RWPE1 (cell line): ENCODE data around the gene EPS8L1.
"Not testable (repeated sequence)": the region's sequence is repeated elsewhere in the genome, so short reads cannot be mapped to it uniquely, and the experiment has no call there.

Experiments
- CTCF ChIA-PET: fragments of 350-600 bp; sonication (Branson Sonifier 250); formaldehyde crosslinking; extraction: SDS; loops from one replicate; lab custom pipeline; 2021; lab: Yijun Ruan, JAX
- POLR2A ChIA-PET: fragments of 400-600 bp; formaldehyde crosslinking; extraction: SDS; loops from one replicate; lab custom pipeline; 2020; ENCODE audit warnings: antibody characterized with exemption; ENCODE audit not compliant: low non-redundant PET; lab: Yijun Ruan, JAX
- DNase-seq: peaks from one replicate; pipeline ENCODE4 v3.0.0; 2012; ENCODE audit warnings: low spot score
- H3K27ac ChIP-seq: fragments of 450-650 bp; 2 replicates; pipeline ENCODE4 v1.5.1; 2017
- TF ChIP-seq, protein P1 (sequence below): fragments of 450-650 bp; conservative IDR thresholded peaks from 2 replicates; pipeline ENCODE4 v1.5.1; 2017; ENCODE audit warnings: low read depth, mild to moderate bottlenecking

The EPS8L1 gene

DNA sequence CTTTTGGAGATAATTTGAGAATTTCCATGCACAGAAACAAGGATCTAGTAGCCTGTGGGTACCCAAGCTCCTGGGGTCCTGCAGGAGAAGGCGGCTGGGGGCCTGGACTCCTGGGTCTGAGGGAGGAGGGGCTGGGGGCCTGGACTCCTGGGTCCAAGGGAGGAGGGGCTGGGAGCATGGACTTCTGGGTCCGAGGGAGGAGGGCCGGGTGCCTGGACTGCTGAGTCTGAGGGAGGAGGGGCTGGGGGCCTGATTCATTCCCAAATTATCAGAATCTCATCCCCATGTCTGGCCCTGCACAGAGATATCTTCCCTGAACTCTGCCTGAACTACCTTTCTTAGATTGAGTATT, 12.2 kb upstream of the EPS8L1 start:
- CTCF ChIA-PET, result no interaction called here
- TF ChIP-seq, protein P1, sequence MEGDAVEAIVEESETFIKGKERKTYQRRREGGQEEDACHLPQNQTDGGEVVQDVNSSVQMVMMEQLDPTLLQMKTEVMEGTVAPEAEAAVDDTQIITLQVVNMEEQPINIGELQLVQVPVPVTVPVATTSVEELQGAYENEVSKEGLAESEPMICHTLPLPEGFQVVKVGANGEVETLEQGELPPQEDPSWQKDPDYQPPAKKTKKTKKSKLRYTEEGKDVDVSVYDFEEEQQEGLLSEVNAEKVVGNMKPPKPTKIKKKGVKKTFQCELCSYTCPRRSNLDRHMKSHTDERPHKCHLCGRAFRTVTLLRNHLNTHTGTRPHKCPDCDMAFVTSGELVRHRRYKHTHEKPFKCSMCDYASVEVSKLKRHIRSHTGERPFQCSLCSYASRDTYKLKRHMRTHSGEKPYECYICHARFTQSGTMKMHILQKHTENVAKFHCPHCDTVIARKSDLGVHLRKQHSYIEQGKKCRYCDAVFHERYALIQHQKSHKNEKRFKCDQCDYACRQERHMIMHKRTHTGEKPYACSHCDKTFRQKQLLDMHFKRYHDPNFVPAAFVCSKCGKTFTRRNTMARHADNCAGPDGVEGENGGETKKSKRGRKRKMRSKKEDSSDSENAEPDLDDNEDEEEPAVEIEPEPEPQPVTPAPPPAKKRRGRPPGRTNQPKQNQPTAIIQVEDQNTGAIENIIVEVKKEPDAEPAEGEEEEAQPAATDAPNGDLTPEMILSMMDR, result no peak
- POLR2A ChIA-PET, result no interaction called here
- DNase-seq, result no peak
- H3K27ac ChIP-seq, result peak overlapping the region; percentile 74

DNA sequence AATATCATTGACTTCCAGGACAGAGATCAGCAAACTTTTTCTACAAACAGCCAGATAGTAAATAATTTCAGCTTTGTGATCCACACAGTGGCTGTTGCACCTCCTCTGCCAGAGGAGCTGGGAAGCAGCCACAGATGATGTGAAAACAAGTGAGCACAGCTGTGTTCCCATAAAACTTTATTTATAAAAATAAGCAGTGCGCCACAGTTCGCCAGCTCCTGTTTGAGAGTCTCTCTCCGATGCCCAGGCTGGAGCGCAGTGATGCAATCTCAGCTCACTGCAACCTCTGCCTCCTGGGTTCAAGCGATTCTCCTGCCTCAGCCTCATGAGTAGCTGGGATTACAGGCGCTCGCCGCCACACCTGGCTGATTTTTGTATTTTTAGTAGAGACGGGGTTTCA, 10.2 kb upstream of the EPS8L1 start:
- CTCF ChIA-PET, DNase-seq, H3K27ac ChIP-seq, POLR2A ChIA-PET: not testable (repeated sequence)

DNA sequence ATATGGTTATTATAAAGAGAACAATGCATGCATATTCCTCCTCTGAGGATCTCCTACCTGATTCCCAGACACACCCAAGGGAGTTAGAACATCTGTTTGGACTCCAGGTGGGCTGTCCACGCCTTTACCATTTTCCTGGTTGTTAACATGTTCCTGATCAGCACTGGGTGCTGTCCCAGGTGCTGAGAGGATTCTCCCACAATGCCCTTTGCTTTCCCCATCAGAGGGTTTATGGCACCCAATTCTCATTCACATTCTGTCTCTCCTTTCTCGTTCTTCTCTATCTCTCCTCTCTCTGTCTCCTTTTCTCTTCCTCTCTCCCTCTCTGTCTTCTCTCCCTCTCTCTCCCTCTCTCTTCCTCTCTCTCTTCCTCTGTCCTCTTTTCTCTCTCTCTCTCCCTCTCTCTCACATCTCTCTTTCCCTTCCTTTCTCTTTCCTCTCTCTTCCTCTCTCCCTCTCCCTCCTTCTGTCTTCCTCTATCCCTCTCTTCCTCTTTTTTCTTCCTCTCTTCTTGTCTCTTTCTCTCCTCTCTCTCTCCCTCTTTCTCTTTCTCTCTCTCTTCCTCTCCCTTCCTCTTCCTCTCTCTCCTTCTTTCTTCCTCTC, 9.5 kb upstream of the EPS8L1 start:
- DNase-seq, result no peak
- POLR2A ChIA-PET, result no interaction called here
- CTCF ChIA-PET, result no interaction called here

DNA sequence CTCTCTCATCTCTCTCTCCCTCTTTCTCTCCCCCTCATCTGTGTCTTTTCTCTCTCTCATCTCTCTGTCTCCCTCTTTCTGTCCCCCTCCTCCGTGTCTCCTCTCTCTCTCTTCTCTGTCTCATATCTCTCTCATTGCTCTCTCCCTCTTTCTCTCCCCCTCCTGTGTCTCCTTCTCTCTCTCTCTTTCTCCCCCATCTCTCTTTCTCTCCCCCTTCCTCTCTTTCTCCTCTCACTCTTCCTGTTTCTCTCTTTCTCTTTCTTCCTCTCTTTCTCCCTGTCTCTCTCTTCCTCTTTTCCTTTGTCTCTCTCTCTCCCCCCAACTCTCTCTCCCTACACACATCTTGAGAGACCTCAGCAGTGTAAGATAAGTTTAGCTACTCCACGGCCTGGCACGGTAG, 7.8 kb upstream of the EPS8L1 start:
- H3K27ac ChIP-seq, result no peak overlapping the region
- CTCF ChIA-PET, result interaction anchor here (0.6 kb wide), 1 partner anchor 65 kb away, joined by 3 read pairs; no protein-coding TSS in a partner anchor
- no peak for DNase-seq
- TF ChIP-seq, protein P1, result no peak
- POLR2A ChIA-PET, result no interaction called here

More for the DNA sequence above, 9.5 kb upstream of the EPS8L1 start:
- no peak overlapping the region for H3K27ac ChIP-seq
- TF ChIP-seq, protein P1, result no peak

DNA sequence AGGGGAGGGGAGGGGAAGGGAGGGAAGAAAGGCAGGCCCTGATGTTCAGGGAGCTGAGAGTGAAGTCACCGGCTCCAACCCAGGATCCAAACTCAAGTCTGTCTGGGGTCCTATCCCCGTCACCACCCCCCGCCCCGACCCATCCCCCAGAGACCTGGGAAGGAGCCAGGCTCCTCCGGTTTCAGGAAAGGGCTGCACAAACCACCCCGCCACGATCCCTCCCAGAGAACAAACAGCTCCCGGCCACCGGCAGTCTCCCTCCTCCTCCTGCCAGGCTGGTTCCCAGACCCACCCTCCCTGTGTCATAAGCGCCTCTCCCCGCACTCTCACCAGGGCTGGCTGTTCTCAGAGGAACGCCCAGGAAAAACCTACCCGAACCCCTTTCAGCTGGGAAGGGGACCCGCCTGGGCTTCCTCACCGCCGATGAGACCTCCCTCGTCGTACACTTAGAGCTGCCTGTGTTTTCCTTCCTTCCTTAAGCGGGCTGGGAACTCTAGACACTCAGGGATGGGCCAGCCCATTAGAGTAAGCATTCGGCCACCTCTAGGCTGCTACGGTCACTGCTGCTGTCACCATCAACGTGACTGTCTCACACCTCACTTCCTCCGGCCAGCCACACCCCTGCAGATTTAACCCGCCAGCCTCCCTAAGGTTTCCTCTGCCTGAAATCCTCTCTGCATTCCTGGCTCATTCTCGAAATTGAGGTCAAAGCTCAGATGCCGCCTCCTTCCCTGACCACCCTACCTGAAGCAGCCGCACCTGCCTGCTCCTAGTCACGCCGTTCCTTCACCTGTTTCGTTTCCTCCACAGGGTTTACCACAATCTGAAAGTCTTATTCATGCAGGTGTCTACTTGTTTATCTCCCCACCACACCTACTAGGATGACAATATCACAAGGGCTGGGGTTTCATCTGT, 6.5 kb upstream of the EPS8L1 start:
- TF ChIP-seq, protein P1, result no peak
- ChIA-PET POLR2A (interaction anchor here (0.6 to 1.0 kb wide), 3 partner anchors 10 to 435 kb away, joined by 3 to 4 read pairs (median 3); no protein-coding TSS in a partner anchor), CTCF (no interaction called here)
- H3K27ac ChIP-seq, result peak overlapping the region; percentile 61
- peak; percentile 56 for DNase-seq

DNA sequence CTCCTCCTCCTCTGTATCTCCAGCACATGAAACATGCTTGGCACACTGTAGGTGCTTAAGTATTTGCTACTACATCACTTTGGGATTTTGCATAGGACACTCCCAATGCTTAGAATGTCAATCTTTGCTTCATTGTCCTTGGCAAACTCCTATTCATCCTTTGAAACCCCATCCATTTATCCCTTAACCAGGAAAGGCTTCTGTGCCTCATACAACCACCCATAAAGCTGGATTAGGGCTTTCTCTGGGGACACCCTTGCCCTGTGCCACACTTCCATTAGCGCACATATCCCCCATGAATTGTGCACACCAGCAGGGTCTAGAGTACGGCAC, 5.8 kb upstream of the EPS8L1 start:
- DNase-seq, result no peak
- H3K27ac ChIP-seq, result no peak overlapping the region
- ChIA-PET POLR2A (no interaction called here), CTCF (interaction anchor here (0.7 kb wide), 2 partner anchors 19 to 232 kb away, joined by 3 read pairs; no protein-coding TSS in a partner anchor)
- TF ChIP-seq, protein P1, result no peak
